A673 (cell line): ENCODE measurements around the gene NDUFB7. TPM values are rescaled to one million over a fixed set of nuclear protein-coding genes. Genes with fewer than 3 reads are reported as not detected.

Source experiments
- BruUV-seq: library from RNA; stranded (reverse); fragments of 400-500 nt; replicated peaks from 2 replicates; lab custom pipeline; 2021; lab: Mats Ljungman, UMichigan
- CTCF ChIA-PET: fragments of 300-600 bp; sonication (Branson Sonifier 250); formaldehyde crosslinking; loops from one replicate; lab custom pipeline; 2022; ENCODE audit warnings: antibody characterized with exemption; lab: Charles Lee
- POLR2A ChIA-PET: fragments of 300-600 bp; sonication (Branson Sonifier 250); formaldehyde crosslinking; loops from one replicate; lab custom pipeline; 2022; ENCODE audit warnings: antibody characterized with exemption; ENCODE audit not compliant: low non-redundant PET; lab: Charles Lee
- DNase-seq: peaks from one replicate; pipeline ENCODE4 v3.0.0-alpha.2; 2015; ENCODE audit warnings: low spot score
- H3K27ac ChIP-seq: fragments of 200-600 bp; sonication (generic); 2 replicates; pipeline ENCODE4 v1.5.1; 2016; ENCODE audit warnings: mixed run types, low read depth, mild to moderate bottlenecking, mixed read lengths, antibody characterized with exemption, low read length; ENCODE audit not compliant: poor library complexity, severe bottlenecking
- H3K27me3 ChIP-seq: fragments of 200-600 bp; sonication (generic); replicated peaks from 2 replicates; pipeline ENCODE4 v1.6.1; 2017; ENCODE audit warnings: mixed run types, low read depth, mild to moderate bottlenecking, mixed read lengths, antibody characterized with exemption, low read length; ENCODE audit not compliant: insufficient read depth, poor library complexity
- H3K36me3 ChIP-seq: fragments of 200-600 bp; sonication (generic); 2 replicates; pipeline ENCODE4 v1.6.1; 2016; ENCODE audit warnings: mixed run types, mild to moderate bottlenecking, mixed read lengths, antibody characterized with exemption, low read length; ENCODE audit not compliant: insufficient read depth, poor library complexity, severe bottlenecking
- H3K4me1 ChIP-seq: fragments of 200-600 bp; sonication (generic); 2 replicates; pipeline ENCODE4 v1.6.1; 2017; ENCODE audit warnings: mixed run types, mild to moderate bottlenecking, mixed read lengths, antibody characterized with exemption, low read length; ENCODE audit not compliant: insufficient read depth, poor library complexity, severe bottlenecking
- H3K4me3 ChIP-seq: fragments of 200-600 bp; sonication (generic); 2 replicates; pipeline ENCODE4 v1.5.1; 2016; ENCODE audit warnings: low read depth, mixed run types, mild to moderate bottlenecking, mixed read lengths, low read length; ENCODE audit not compliant: poor library complexity, severe bottlenecking
- H3K9me3 ChIP-seq: fragments of 200-600 bp; sonication (generic); 2 replicates; pipeline ENCODE4 v1.6.1; 2016; ENCODE audit warnings: mixed run types, low read depth, mild to moderate bottlenecking, mixed read lengths, antibody characterized with exemption, low read length; ENCODE audit not compliant: poor library complexity, severe bottlenecking
- EZH2 ChIP-seq: fragments of 200-600 bp; sonication (generic); IDR thresholded peaks from 2 replicates; pipeline ENCODE4 v1.6.1; 2017; ENCODE audit warnings: borderline replicate concordance, low read depth, mild to moderate bottlenecking, mixed read lengths, antibody characterized with exemption, low read length; ENCODE audit not compliant: poor library complexity, severe bottlenecking
- intact Hi-C: fragments of 100-400 bp; cut with micrococcal nuclease; formaldehyde crosslinking; loops from one replicate; pipeline ENCODE4 v1.10.0; 2022; ENCODE audit not compliant: unreplicated experiment
- total RNA-seq: library from RNA; stranded (reverse); gene quantifications from 2 replicates; pipeline ENCODE4 v1.2.3, GENCODE V29; 2021
- TF ChIP-seq, protein P1 (sequence below): fragments of 300-800, 200-600 bp; sonication (generic); conservative IDR thresholded peaks from 2 replicates; pipeline ENCODE4 v1.5.1; 2017; ENCODE audit warnings: low read depth, mild to moderate bottlenecking, antibody characterized with exemption, low read length, moderate library complexity, mixed read lengths

The NDUFB7 gene
- total RNA-seq, 1 experiment from 2014 or later = 180 TPM

DNA sequence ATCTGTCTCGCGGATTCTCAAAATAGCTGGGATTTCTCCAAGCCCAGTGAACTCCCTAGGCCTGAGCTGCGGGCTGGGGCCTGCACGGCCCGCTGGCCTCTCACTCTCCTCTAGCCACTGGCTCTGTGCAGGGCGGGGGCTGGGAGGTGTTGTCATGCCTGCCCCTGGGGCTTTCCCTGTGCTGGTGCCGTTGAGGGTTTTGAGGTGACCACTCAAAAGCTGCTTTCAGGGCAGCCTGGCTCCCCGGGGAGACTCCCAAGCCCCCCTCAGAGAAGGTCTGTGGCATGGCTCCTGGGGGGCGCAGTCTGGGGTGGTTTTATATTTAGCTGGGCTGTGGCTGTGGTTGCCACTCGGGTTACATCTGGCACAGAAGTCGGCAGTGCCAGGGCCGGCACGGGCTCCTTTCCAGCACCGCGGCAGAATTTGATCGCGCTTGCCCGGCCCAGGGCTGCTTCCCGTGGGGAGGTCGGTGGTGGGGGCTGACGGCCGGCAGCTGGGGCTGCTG is 10.0 kb downstream of the NDUFB7 start:
- Histone ChIP-seq H3K4me3 (no peak overlapping the region), H3K27ac (peak overlapping the region; percentile 4), H3K4me1 (peaks cover 19% of the 10 kb centered on the region), H3K27me3 (no peaks in the 10 kb centered on the region), H3K9me3 (no peaks in the 10 kb centered on the region), H3K36me3 (peaks cover 15% of the 10 kb centered on the region)
- no peak for TF ChIP-seq EZH2
- TF ChIP-seq, protein P1, sequence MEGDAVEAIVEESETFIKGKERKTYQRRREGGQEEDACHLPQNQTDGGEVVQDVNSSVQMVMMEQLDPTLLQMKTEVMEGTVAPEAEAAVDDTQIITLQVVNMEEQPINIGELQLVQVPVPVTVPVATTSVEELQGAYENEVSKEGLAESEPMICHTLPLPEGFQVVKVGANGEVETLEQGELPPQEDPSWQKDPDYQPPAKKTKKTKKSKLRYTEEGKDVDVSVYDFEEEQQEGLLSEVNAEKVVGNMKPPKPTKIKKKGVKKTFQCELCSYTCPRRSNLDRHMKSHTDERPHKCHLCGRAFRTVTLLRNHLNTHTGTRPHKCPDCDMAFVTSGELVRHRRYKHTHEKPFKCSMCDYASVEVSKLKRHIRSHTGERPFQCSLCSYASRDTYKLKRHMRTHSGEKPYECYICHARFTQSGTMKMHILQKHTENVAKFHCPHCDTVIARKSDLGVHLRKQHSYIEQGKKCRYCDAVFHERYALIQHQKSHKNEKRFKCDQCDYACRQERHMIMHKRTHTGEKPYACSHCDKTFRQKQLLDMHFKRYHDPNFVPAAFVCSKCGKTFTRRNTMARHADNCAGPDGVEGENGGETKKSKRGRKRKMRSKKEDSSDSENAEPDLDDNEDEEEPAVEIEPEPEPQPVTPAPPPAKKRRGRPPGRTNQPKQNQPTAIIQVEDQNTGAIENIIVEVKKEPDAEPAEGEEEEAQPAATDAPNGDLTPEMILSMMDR = no peak
- BruUV-seq = no TSS peak
- CTCF ChIA-PET = interaction anchor here (0.5 kb wide), 1 partner anchor 10 kb away, joined by 9 read pairs; no protein-coding TSS in a partner anchor
- DNase-seq = no peak
- POLR2A ChIA-PET = no interaction called here
- intact Hi-C loops = no loop called here

DNA sequence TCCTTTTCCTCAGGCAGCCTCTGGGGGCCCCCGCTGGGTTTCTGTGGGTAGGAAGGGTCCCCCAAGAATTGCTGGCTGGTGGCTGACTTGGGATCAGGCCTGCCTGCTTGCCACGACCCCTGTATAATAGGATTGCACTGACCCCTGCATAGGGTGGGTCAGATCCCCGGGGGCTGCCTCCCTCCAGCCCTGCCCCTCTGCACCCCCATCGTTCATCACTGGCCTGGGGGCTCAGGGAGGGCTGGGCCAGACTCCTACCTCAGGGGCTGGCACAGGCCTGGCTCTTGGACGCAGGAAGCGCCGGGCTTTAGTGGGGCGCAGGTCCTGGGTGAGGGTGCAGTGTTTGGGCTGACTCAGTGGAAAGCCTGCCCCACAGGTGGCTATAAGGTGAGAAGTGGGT is 10.6 kb downstream of the NDUFB7 start:
- TF ChIP-seq, protein P1 = no peak
- no peak for TF ChIP-seq EZH2
- no peak for DNase-seq
- H3K27ac ChIP-seq = peak overlapping the region; percentile 58
- no TSS peak for BruUV-seq
- no peak overlapping the region for H3K4me3 ChIP-seq
- peaks cover 19% of the 10 kb centered on the region for H3K4me1 ChIP-seq
- ChIA-PET POLR2A (no interaction called here), CTCF (interaction anchor here (0.5 kb wide), 1 partner anchor 9 kb away, joined by 9 read pairs; no protein-coding TSS in a partner anchor)
- H3K9me3 ChIP-seq = no peaks in the 10 kb centered on the region
- peaks cover 14% of the 10 kb centered on the region for H3K36me3 ChIP-seq
- intact Hi-C loops = no loop called here
- no peaks in the 10 kb centered on the region for H3K27me3 ChIP-seq

DNA sequence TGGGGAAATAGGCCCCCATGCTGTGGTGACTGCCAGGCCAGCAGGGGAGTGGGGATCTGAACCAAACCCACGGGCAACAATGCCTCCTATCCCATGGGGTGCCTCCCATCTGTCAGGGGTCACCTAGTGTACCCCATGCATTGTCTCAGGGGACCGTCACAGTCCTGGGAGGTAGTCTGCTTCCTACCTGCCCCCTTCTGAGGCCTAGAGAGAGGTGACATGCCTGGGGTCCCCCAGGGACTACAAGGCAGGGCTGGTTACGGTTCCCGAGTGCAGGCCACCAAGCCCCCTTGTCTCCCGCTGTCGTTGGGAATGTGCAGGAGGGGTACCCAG is 11.1 kb downstream of the NDUFB7 start:
- CTCF ChIA-PET = no interaction called here
- no peak for DNase-seq
- peaks cover 19% of the 10 kb centered on the region for H3K4me1 ChIP-seq
- no peaks in the 10 kb centered on the region for H3K27me3 ChIP-seq
- no peak overlapping the region for H3K4me3 ChIP-seq
- intact Hi-C loops = no loop called here
- peak overlapping the region; percentile 58 for H3K27ac ChIP-seq
- TF ChIP-seq EZH2 = no peak
- TF ChIP-seq, protein P1 = no peak
- no TSS peak for BruUV-seq
- H3K36me3 ChIP-seq = peaks cover 9% of the 10 kb centered on the region
- POLR2A ChIA-PET = no interaction called here
- H3K9me3 ChIP-seq = no peaks in the 10 kb centered on the region
